ENCODE data around the gene LORICRIN.

DNA sequence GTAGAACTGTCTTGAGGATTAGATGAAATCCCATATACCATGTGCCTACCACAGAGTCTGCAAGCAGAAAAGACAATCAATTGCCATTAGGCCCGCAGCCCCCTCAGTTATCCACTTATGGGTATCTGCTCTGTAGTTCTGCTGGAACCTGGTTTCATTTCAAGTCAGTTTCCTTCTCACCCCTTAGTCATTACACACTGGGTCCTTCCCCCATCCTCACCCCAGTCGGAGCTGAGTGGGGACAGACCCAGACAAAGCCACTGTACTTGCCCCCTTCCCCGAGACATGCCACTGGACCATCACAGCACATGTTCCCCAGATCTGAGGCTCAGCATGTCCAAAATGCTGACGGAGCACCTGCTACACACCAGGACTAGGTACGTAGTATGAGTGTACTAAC is 32.0 kb downstream of the LORICRIN start:
- TF ChIP-seq POLR2A (IDR thresholded peaks at IDR 0.05) (no peak), CTCF (IDR thresholded peaks at IDR 0.05) (no peak), EP300 (IDR thresholded peaks at IDR 0.05) (no peak)

Measured in upper lobe of left lung (tissue), 4 donors.